ENCODE data around the gene ACTL7B.

- TF ChIP-seq GATA2 (IDR thresholded peaks at IDR 0.05; ENCODE audit: low read depth, low read length) (no peak), GATA3 (IDR thresholded peaks at IDR 0.05; ENCODE audit: low read depth, low read length) (no peak)
These were observed 4.6 kb downstream of the ACTL7B start for GRCh38 chr9:108851138-108851537.

All from SH-SY5Y (cell line).